WI38 (cell line): ENCODE measurements around the gene LIN7A.
"Not testable (repeated sequence)": the region's sequence is repeated elsewhere in the genome, so short reads cannot be mapped to it uniquely, and the experiment has no call there.

Experiments
- H3K4me3 ChIP-seq: 2 replicates; pipeline ENCODE4 v1.5.1; 2011; ENCODE audit warnings: low read depth, mild to moderate bottlenecking, control low read depth, low read length
- TF ChIP-seq, protein P1 (sequence below): IDR thresholded peaks from 2 replicates; pipeline ENCODE4 v1.5.1; 2012; ENCODE audit warnings: low read depth, mild to moderate bottlenecking, control low read depth, low read length

The LIN7A gene

DNA sequence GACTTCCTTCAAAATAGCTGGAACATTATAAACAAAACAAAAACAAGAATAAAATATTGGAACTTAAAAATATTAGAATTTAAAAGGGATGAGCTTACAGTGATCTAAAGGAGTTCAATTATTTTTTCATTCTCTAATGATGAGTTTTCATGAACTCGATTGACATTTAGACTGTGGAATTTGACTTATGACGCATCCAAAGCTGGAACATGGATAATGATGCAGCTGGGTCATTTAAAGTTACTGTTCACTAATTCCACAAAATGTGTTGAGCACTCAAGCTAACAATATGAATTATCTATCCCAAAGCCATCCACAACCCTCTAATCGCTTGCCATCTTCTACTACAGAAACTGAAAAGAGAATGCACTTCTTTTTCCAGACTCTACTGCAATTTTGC lies 42.5 kb downstream of the LIN7A start:
- no peak overlapping the region for H3K4me3 ChIP-seq
- TF ChIP-seq, protein P1, sequence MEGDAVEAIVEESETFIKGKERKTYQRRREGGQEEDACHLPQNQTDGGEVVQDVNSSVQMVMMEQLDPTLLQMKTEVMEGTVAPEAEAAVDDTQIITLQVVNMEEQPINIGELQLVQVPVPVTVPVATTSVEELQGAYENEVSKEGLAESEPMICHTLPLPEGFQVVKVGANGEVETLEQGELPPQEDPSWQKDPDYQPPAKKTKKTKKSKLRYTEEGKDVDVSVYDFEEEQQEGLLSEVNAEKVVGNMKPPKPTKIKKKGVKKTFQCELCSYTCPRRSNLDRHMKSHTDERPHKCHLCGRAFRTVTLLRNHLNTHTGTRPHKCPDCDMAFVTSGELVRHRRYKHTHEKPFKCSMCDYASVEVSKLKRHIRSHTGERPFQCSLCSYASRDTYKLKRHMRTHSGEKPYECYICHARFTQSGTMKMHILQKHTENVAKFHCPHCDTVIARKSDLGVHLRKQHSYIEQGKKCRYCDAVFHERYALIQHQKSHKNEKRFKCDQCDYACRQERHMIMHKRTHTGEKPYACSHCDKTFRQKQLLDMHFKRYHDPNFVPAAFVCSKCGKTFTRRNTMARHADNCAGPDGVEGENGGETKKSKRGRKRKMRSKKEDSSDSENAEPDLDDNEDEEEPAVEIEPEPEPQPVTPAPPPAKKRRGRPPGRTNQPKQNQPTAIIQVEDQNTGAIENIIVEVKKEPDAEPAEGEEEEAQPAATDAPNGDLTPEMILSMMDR, result no peak

DNA sequence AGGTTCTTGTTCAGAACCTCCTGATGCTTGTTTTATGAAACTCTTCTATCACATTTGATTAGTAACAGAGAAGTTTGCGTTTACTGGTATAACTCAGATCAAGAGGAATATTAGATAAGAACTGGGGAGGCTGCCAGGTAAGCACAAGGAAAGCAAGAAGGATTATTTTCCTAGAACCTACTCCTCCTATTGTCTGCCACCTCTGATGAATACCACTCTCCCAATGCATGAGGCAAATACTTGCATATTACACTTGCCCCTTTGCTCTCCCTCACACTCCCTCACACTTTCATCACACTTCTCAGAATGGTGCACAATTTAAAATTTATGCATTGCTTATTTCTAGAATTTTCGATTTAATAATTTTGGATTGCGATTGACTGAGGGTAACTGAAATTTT lies 43.6 kb downstream of the LIN7A start:
- no peak overlapping the region for H3K4me3 ChIP-seq
- TF ChIP-seq, protein P1, result no peak

DNA sequence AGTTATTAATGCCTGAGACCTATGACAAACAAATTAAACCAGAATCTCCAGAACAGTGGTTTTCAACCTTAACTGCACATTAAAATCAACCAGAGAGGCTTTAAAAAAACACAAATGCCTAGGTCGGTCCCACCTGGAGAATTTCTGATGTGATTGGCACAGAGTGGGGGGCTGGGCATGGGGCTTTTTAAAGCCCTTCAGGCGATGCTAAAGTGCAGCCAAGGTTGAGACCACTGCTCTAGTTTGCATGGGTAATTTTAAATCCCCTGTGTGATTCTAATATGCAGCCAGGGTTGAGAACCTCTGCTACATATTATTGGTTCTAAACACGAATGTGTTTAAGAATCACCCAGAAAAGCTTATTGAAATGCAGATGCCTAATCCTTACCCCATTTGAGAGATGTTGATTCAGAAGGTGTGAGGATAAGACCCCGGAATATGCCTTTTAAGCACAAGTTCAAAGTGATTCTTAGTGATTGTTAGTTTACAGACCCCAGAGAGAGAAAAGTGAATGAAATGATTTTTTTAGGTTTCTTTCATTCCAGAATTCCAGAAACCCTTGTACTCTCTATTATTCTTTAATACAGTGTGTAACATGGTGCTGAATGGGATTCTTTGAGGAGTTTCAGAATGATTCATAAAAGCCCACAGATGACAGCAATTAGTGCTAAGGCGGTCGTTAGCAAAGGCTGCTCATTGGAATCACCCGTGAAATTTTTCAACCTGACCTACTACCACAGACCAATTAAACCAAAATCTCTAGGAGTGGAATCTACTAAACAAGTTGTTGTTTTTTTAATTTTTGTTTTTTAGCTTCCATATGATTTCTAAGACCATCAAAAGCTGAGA lies 44.9 kb downstream of the LIN7A start:
- TF ChIP-seq, protein P1, result no peak
- H3K4me3 ChIP-seq, result no peak overlapping the region

DNA sequence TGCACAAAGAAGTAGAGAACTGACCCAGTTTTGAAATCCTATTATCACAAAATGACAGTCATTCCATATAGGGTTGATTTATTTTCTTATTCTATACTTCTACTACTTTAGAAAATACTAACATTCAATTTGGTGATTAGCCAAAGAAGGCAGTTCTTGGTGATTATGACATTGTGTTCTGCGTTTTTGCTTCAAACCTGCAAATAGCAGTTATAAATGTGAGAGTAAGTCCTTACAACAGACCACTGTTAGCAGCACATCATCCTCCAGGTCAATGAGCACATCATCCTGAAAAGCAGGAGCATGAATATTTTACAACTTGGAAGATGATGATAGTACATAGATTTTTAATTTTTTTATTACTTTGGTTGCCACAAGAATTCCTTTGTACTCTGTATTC lies 53.1 kb downstream of the LIN7A start:
- TF ChIP-seq, protein P1, result no peak

DNA sequence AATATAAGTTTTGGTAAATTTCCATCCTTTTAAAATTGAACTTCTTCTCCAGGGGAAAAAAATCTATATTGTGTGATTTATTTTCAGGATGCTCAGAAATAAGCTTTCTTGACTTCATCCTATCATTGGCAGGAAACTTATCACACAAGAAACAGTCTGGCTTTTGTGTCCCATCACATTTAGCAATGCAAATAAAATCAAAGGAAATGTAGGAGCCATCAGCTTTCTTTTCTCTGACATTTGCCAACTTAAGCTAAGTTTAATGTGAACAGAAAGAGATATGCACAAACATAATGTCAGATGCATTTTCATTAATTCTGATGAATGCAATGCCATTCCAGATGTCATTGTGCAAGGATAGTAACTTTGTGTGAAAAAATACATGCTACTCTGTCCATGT lies 56.6 kb downstream of the LIN7A start:
- TF ChIP-seq, protein P1, result no peak

More for the DNA sequence above, 53.1 kb downstream of the LIN7A start:
- no peak overlapping the region for H3K4me3 ChIP-seq

DNA sequence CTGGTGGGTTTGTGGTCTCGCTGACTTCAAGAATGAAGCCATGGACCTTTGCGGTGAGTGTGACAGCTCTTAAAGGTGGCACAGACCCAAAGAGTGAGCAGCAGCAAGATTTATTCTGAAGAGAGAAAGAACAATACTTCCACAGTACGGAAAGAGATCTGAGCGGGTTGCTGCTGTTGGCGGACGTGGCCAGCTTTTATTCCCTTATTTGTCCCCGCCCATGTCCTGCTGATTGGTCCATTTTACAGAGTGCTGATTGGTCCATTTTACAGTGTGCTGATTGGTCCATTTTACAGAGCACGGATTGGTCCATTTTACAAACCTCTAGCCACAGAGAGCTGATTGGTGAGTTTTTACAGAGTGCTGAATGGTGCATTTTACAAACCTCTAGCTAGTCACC lies 59.3 kb downstream of the LIN7A start:
- H3K4me3 ChIP-seq, result not testable (repeated sequence)

More for the DNA sequence above, 56.6 kb downstream of the LIN7A start:
- no peak overlapping the region for H3K4me3 ChIP-seq

DNA sequence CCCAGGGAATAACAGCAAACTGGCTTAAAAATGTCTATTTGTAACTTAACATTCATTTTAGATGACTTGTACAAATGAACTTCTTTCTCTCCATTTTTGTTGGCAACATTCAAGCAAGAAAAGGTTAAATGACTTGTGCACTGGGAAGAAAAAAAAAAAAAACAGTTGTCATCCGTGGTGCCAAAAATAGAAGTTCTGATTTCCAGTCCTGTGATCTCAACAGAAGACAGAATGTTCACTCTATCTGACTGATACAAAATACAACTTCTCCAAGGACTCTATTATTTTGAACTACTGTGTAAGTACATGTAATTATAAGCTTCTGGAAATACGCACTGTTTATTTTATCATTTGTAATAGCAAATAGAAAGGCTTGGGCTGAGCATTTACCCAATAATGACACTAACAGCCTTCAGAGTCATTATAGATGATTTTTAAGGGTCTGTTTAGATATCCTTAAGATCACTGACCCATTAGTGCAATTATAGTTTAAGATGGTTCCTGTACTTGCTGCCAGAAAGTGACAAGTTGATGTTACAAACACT lies 59.9 kb downstream of the LIN7A start:
- no peak overlapping the region for H3K4me3 ChIP-seq
- TF ChIP-seq, protein P1, result no peak

DNA sequence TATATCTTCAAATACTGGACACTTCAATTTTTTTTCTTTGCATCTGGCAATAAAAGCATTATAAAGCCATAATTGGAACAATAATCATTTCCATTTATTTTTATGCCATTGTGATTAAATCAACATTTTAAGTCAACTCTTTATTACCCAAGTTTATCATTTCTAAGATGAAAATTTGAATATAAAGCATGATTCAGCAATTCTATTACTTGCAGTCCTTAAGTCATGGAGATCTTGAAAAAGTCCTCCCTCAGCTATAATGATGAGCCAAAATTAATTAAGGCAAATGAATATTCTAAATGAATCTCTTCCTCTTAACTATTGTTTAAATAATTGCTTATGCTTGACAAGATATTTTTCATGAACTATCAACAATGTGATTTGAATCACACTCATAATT lies 65.7 kb downstream of the LIN7A start:
- TF ChIP-seq, protein P1, result no peak
- no peak overlapping the region for H3K4me3 ChIP-seq
